SW 1271 (cell line): Measurements from ENCODE around the gene CTSV.
A peak's percentile ranks its signal among the peaks of the same experiment; 100 is the strongest.
"Not testable (repeated sequence)": the region's sequence is repeated elsewhere in the genome, so short reads cannot be mapped to it uniquely, and the experiment has no call there.

Source experiments
- DNase-seq, 2 experiments: peaks; one replicate each; lab custom pipeline; 2025; lab: John Stamatoyannopoulos, UW

The CTSV gene

GRCh38 chr9:97041898-97042297 is 3.0 kb upstream of the CTSV start:
- DNase-seq = no peak

GRCh38 chr9:97039514-97039860 is 545 bp upstream of the CTSV start:
- DNase-seq = peak; percentile 41 to 64

- DNase-seq = not testable (repeated sequence)
Measured at GRCh38 chr9:97023505-97023904, 15.4 kb downstream of the CTSV start.

- DNase-seq = peak; percentile 71 to 87
Measured at GRCh38 chr9:97013151-97014132, 25.5 kb downstream of the CTSV start.

- DNase-seq = not testable (repeated sequence)
Measured at GRCh38 chr9:97012617-97013016, 26.3 kb downstream of the CTSV start.

GRCh38 chr9:97002195-97002594 is 36.7 kb downstream of the CTSV start:
- DNase-seq = not testable (repeated sequence)

GRCh38 chr9:97001338-97001737 is 37.6 kb downstream of the CTSV start:
- DNase-seq = not testable (repeated sequence)

GRCh38 chr9:97000139-97000787 is 38.7 kb downstream of the CTSV start:
- DNase-seq = not testable (repeated sequence)

GRCh38 chr9:96999733-97000132 is 39.2 kb downstream of the CTSV start:
- not testable (repeated sequence) for DNase-seq

- not testable (repeated sequence) for DNase-seq
Measured at GRCh38 chr9:96997009-96997701, 41.8 kb downstream of the CTSV start.

- not testable (repeated sequence) for DNase-seq
Measured at GRCh38 chr9:96994531-96995016, 44.4 kb downstream of the CTSV start.

- DNase-seq = not testable (repeated sequence)
Measured at GRCh38 chr9:96992303-96992702, 46.6 kb downstream of the CTSV start.

- DNase-seq = not testable (repeated sequence)
Measured at GRCh38 chr9:96989747-96990318, 49.1 kb downstream of the CTSV start.

GRCh38 chr9:96984887-96985286 is 54.1 kb downstream of the CTSV start:
- DNase-seq = not testable (repeated sequence)

GRCh38 chr9:96984139-96984538 is 54.8 kb downstream of the CTSV start:
- DNase-seq = not testable (repeated sequence)

- not testable (repeated sequence) for DNase-seq
Measured at GRCh38 chr9:96983496-96984122, 55.3 kb downstream of the CTSV start.
